ENCODE data around the gene OR8I2. TPM values are rescaled to one million over a fixed set of nuclear protein-coding genes. Genes with fewer than 3 reads are reported as not detected.

Gene OR8I2
- total RNA-seq, 1 experiment from 2014 or later = not detected

- intact Hi-C loops (cut with micrococcal nuclease; ENCODE audit: unreplicated experiment) = loop anchor here (5.0 kb wide), 1 partner anchor 372 kb away; no protein-coding TSS in a partner anchor
- no peaks in the 10 kb centered on the region for H3K4me1 ChIP-seq (ENCODE audit: insufficient read depth, low read length, poor library complexity, severe bottlenecking)
Observed at GRCh38 chr11:56089697-56090096, 3.4 kb upstream of the OR8I2 start.

GRCh38 chr11:56103210-56103737 is 10.2 kb downstream of the OR8I2 start, which contains the start of gene OR8H2:
OR8H2 (plus strand) TSS chr11:56103687; CDS start chr11:56105043, 1,356 bp downstream.
- no peaks in the 10 kb centered on the region for H3K36me3 ChIP-seq (ENCODE audit: insufficient read depth, low read length, poor library complexity, severe bottlenecking)
- peak; percentile 2 for DNase-seq (ENCODE audit: low spot score)
- CTCF ChIA-PET = no interaction called here
- BruUV-seq (replicated peaks) = no TSS peak
- no peak within 1 kb of the TSS for H3K4me3 ChIP-seq (ENCODE audit: low read depth, low read length, poor library complexity, severe bottlenecking)
- H3K27me3 ChIP-seq (replicated peaks; ENCODE audit: insufficient read depth, low read depth, low read length, poor library complexity) = no peaks in the 10 kb centered on the region
- peaks cover 5% of the 10 kb centered on the region for H3K9me3 ChIP-seq (ENCODE audit: low read depth, low read length, poor library complexity, severe bottlenecking)
- intact Hi-C loops (cut with micrococcal nuclease; ENCODE audit: unreplicated experiment) = no loop called here
- H3K27ac ChIP-seq (ENCODE audit: low read depth, low read length, poor library complexity, severe bottlenecking) = no peak within 1 kb of the TSS
- H3K4me1 ChIP-seq (ENCODE audit: insufficient read depth, low read length, poor library complexity, severe bottlenecking) = no peaks in the 10 kb centered on the region
- no peak for TF ChIP-seq EZH2 (IDR thresholded peaks at IDR 0.05; ENCODE audit: borderline replicate concordance, low read depth, low read length, poor library complexity, severe bottlenecking)
- TF ChIP-seq CTCF (conservative IDR thresholded peaks at IDR 0.05; ENCODE audit: low read depth, low read length) = no peak
- POLR2A ChIA-PET (ENCODE audit: low non-redundant PET) = no interaction called here

More at GRCh38 chr11:56089697-56090096, 3.4 kb upstream of the OR8I2 start:
- ChIA-PET CTCF (no interaction called here), POLR2A (ENCODE audit: low non-redundant PET) (no interaction called here)
- H3K9me3 ChIP-seq (ENCODE audit: low read depth, low read length, poor library complexity, severe bottlenecking) = no peaks in the 10 kb centered on the region
- BruUV-seq (replicated peaks) = no TSS peak
- DNase-seq (ENCODE audit: low spot score) = peak; percentile 2
- H3K36me3 ChIP-seq (ENCODE audit: insufficient read depth, low read length, poor library complexity, severe bottlenecking) = no peaks in the 10 kb centered on the region
- H3K4me3 ChIP-seq (ENCODE audit: low read depth, low read length, poor library complexity, severe bottlenecking) = no peak overlapping the region
- TF ChIP-seq CTCF (conservative IDR thresholded peaks at IDR 0.05; ENCODE audit: low read depth, low read length) (peak; percentile 38; the same call in 1 of the 2 replicates), EZH2 (IDR thresholded peaks at IDR 0.05; ENCODE audit: borderline replicate concordance, low read depth, low read length, poor library complexity, severe bottlenecking) (no peak)
- no peak overlapping the region for H3K27ac ChIP-seq (ENCODE audit: low read depth, low read length, poor library complexity, severe bottlenecking)
- no peaks in the 10 kb centered on the region for H3K27me3 ChIP-seq (replicated peaks; ENCODE audit: insufficient read depth, low read depth, low read length, poor library complexity)

- H3K9me3 ChIP-seq (ENCODE audit: low read depth, low read length, poor library complexity, severe bottlenecking) = peaks cover 4% of the 10 kb centered on the region
- no peak for DNase-seq (ENCODE audit: low spot score)
- ChIA-PET POLR2A (ENCODE audit: low non-redundant PET) (no interaction called here), CTCF (no interaction called here)
- TF ChIP-seq CTCF (conservative IDR thresholded peaks at IDR 0.05; ENCODE audit: low read depth, low read length) (no peak), EZH2 (IDR thresholded peaks at IDR 0.05; ENCODE audit: borderline replicate concordance, low read depth, low read length, poor library complexity, severe bottlenecking) (no peak)
- no peaks in the 10 kb centered on the region for H3K4me1 ChIP-seq (ENCODE audit: insufficient read depth, low read length, poor library complexity, severe bottlenecking)
- no TSS peak for BruUV-seq (replicated peaks)
- intact Hi-C loops (cut with micrococcal nuclease; ENCODE audit: unreplicated experiment) = no loop called here
- no peak within 1 kb of the TSS for H3K27ac ChIP-seq (ENCODE audit: low read depth, low read length, poor library complexity, severe bottlenecking)
- H3K27me3 ChIP-seq (replicated peaks; ENCODE audit: insufficient read depth, low read depth, low read length, poor library complexity) = no peaks in the 10 kb centered on the region
- H3K4me3 ChIP-seq (ENCODE audit: low read depth, low read length, poor library complexity, severe bottlenecking) = no peak within 1 kb of the TSS
- H3K36me3 ChIP-seq (ENCODE audit: insufficient read depth, low read length, poor library complexity, severe bottlenecking) = no peaks in the 10 kb centered on the region
Observed at GRCh38 chr11:56122073-56122472, 29.0 kb downstream of the OR8I2 start, which contains the start of gene OR8H3. OR8H3 (plus strand) TSS chr11:56122373; CDS start chr11:56122373, 0 bp downstream.
